Measurements from ENCODE around the gene FCER2. TPM values are rescaled to one million over a fixed set of nuclear protein-coding genes. Genes with fewer than 3 reads are reported as not detected.

FCER2 gene
- polyA plus RNA-seq, 12 donors = 0.27 to 1.8 (median 0.43) TPM; not detected in 2

DNA sequence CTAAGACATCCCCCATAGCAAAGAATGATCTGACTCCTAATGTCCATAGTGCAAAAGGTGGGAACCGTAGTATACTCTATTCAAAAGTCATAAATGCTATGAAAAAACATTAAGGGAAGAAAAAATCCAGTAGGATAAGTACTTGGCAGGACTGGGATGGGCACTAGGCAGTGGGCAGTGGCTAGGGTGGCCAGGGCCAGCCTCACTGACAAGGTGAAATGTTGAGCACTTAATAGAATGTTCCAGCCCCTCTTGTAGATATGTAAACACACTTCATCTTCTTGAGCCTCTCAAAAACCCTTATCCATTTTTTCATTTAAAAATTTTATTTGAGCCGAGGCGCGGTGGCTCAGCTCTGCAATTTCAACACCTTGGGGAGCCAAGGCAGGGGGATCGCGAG lies 31.4 kb upstream of the FCER2 start:
- no peak for DNase-seq

DNA sequence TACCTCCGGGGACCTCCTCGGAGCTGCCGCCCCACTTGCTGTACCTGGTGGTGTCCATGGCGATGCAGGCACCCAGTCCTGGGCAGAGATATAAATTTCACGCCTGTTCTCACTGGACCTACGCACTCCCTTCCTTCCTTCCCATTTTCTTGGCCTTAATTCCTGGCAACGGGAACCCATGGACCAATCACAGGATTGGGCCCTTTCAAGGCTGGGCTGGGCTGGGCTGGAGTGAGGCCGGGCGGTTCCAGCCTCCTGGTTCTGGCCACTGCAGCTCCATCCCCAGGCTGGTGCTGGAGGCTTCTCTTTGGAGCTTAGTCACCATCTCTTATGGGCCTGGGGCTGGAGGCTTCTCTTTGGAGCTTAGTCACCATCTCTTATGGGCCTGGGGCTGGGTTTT lies 30.1 kb upstream of the FCER2 start, which contains the start of gene CLEC4G:
TSS of gene CLEC4G (minus strand) at position 66 of the 400 bp plus-strand sequence. CDS start at position 58, 8 bp downstream.
- no peak for DNase-seq

- no peak for DNase-seq
These were observed 29.7 kb upstream of the FCER2 start for GRCh38 chr19:7731615-7732014.

GRCh38 chr19:7731218-7731595 lies 29.3 kb upstream of the FCER2 start:
- DNase-seq = no peak

GRCh38 chr19:7730286-7731217 lies 28.6 kb upstream of the FCER2 start:
- DNase-seq = no peak

DNA sequence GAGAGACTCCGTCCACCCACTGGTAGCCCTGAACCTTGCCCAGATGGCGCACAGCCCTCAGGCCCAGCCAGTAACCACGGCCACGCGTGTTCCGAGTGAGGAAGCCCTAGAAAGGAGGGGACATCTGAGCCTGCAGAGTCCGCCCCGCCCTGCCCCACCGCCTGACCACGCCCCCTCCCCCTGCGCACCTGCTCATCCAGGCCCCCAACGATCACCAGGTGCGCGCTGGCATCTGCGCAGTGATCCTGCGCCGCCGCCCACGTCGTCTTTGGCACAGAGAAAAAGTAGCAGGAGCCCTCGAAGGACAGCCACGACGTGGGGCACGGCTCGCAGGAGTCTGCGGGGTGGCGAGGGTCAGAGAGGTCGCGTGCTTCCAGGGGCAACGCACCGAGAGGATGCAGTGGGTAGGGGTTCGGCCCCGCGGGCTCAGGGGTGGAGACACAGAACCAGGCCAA lies 27.9 kb upstream of the FCER2 start:
- no peak for DNase-seq

GRCh38 chr19:7729211-7729610 lies 27.3 kb upstream of the FCER2 start:
- DNase-seq = no peak

- no peak for DNase-seq
These were observed 23.9 kb upstream of the FCER2 start for GRCh38 chr19:7725791-7726190.

DNA sequence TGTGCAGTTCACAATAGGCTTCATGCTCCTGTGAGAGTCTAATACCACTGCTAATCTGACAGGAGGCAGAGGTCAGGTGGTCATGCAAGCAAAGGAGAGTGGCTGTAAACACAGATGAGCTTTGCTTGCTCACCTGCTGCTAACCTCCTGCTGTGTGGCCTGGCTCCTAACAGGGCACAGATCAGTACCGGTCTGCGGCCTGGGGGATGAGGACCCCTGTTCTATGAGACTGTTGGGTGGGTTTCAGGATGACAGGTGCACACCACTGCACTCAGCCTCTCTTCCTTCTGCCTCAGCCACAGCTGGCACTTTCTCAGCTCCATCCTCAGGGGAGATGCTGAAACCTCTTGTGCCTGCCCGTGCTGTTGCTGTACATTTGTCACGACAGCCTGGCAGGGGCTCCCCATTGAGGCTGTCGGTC lies 20.3 kb upstream of the FCER2 start:
- DNase-seq = no peak

DNA sequence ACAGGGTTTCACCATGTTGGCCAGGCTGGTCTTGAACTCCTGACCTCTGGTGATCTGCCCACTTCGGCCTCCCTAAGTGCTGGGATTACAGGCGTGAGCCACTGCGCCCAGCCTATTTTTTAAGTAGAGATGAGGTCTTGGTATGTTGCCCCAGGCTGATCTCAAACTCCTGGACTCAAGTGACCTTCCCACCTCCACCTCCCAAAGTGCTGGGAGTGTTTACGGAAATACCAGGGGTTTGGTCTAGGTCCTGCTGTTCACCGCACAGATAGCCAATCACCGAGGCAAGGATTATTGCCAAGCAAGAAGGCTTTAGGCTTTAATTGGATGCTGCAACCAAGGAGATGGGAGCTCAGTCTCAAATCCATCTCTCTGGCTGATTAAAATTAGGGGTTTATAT lies 18.4 kb upstream of the FCER2 start:
- no peak for DNase-seq

- DNase-seq = no peak
These were observed 16.7 kb upstream of the FCER2 start for GRCh38 chr19:7718668-7719067.

DNA sequence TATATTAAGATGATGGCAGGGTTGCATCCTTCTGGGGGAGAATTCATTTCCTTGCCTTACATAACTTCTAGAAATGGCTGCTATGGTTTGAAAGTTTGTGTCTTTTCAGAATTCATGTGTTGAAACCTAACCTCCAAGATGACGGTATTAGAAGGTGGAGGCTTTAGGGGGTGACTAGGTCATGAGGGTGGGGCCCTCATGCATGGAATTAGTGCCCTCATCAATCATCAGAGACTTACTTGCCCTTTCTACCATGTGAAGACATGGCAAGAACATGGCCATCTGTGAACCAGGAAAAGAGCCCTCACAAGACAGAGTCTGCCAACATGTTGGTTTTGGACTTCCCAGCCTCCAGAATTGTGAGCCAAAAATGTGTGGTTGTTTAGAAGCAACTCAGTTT lies 14.8 kb upstream of the FCER2 start:
- no peak for DNase-seq

DNA sequence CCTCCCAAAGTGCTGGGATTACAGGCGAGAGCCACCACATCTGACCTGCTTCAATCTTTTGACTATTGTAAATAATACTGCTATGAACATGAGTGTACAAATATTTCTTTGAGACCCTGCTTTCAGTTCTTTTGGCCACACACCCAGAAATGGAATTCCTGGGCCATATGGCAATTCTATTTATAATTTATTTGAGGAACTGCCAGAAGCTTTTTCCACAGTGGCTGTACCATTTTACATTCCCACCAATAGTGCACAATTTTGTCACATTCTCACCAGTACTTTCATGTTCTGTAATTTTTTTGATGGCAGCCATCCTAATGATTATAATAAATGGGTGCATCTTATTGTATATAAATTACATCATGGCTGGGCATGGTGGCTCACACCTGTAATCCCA lies 13.7 kb upstream of the FCER2 start:
- DNase-seq = no peak

GRCh38 chr19:7710616-7711015 lies 8.7 kb upstream of the FCER2 start:
- no peak for DNase-seq

DNA sequence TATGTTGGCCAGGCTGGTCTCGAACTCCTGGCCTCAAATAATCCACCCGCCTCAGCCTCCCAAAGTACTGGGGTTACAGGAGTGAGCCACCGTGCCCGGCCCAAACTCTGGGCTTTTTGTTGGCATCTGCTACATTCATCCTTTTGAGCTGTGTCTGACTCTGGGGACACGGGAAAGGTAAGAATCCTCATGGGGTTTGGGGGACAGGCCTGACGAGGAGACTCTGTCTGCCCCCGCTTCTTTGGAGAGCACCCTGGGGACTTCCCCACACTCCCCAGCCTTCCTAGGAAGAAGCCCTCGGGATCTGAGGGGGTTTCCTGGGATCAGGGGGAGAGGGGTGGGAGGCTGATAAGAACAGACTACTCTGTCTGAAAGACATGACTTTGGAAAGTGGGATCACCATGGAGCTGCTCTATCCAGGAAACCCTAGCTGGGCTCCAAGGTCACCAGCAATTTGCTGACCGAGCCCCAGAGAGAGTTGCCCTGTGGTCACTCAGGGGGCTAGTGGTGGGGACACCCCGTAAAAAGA lies 8.1 kb upstream of the FCER2 start:
- no peak for DNase-seq

DNA sequence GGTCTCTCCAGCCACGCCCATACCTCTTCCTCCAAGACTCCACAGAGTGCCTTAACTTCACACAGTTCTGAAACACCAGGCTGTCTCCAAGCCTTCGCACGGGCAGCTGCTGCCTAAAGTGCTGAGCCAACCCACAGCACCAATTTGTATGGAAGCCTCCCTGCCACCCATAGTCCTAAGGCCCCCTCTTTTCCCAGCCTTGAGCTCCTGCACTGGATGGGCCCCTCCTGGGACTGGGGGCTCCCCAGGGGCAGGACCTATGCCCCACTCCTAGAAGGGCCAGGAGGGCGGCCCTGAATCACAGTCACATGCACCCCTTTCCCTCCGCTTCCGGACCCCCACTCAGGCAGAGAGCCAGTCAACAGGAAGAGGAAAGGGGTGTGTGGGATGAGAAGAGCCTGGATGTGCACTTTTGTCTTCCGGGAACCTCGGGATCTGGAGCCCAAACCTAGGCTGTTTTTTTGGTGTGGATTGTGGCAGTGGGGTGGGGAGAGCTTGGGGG lies 5.1 kb upstream of the FCER2 start:
- DNase-seq = no peak

DNA sequence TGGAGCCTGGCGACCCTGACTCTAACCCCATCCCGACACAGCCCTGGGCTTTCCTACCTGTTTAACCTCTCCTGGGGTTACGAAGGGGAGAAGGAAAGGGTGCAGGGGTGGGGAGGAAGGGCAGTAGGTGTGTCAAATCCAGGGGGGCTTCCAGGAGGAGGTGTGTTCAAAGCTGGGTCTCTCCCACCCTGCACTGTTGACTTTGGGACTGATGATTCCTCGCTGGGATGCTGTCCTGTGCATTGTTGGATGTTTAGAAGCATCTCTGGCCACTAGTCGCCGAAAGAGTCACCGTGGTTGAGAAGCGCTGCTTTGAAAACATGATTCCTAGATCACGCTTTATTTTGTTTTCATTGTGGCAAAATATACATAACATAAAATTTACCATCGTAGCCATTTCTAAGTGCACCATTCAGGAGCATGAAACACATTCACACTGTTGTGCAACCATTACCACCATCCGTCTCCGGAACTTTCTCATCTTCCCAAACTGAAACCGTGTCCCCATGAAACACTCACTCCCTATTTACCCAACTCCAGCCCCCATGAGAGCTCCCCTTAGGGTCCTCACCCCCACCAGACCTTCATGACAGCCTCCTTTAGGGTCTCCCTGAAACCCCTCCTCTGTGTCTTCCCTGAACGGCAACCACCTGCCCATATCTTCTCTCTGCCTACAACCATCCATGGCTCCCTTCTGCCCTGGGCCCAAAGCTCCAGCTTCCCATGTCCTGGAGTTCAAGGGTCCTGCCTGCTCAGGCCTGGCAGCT lies 4.4 kb upstream of the FCER2 start:
- no peak for DNase-seq

DNA sequence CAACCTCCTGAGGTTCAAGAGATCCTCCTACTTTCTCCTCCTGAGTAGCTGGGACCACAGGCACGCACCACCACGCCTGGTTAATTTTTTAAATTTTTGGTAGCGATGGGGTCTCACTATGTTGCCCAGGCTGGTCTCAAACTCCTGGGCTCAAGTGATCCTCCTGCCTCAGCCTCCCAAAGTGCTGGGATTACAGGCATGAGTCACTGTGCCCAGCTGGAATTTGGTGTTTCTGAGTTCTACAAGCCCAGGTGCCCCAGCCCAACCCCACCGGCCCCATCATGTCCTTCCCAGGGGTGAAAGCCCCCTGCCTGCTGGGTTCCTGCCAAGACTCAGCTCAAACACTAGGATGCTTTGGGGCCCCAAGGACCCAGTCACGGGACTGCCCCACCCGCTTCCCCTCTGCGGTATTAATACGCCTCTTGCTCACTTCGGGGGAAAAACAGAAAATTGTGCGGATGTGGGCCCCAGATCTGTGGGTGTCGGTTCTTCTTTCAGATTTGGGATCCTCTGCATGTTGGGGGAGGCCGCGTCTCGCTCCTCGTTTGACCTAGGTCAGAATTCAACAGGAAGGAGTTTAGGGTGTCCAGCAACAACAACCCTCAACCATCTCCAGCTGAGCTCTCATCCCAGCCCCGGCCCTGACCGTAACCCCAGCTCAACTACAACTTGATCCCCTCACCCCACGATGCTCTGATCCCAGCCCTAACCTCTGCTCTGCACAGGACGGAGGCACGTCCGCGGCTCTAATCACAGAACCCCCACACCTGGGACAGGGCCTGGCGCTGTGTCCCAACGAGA lies 3.7 kb upstream of the FCER2 start:
- DNase-seq = peak; percentile 22

GRCh38 chr19:7704280-7705060 lies 2.5 kb upstream of the FCER2 start:
- no peak for DNase-seq

DNA sequence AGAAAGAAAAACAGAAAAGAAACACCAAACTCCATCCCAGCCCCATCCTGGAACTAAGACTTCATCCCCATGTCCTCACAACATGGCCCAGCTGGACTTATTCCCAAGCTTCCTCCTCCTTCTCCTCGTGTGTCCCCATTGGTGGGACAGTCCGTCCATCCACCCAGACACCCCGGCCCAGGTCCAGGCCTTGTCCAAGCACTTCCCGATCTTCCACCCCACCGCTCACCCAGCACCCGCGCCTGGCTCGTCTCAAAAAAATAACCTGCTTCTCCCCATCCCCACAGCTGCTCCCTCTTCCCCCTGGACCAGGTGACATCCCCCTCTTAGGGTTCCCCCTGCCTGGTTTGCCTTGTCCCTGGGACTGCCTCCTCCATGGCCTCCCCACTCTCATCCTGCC lies 1.4 kb upstream of the FCER2 start:
- no peak for DNase-seq
